ENCODE measurements around the gene PUDP. TPM values are rescaled to one million over a fixed set of nuclear protein-coding genes. Genes with fewer than 3 reads are reported as not detected.

Gene PUDP
- 10 to 100 TPM in 3 of 4 donors, 1 to 10 TPM in 1; 7.2 to 31.2 (median 22.8) TPM for total RNA-seq

GRCh38 chrX:7147978-7148854 lies at the start of gene PUDP:
TSS of gene PUDP (minus strand) at chrX:7148153. CDS start at chrX:7148113, 40 bp downstream.
- peak within 1 kb of the TSS; percentile 84 to 91 (median 86) for H3K27ac ChIP-seq
- no peaks in the 10 kb centered on the region for H3K27me3 ChIP-seq
- DNase-seq (peak; percentile 56 to 77), ATAC-seq (peak; percentile 80 to 89)
- TF ChIP-seq POLR2A (IDR thresholded peaks at IDR 0.05): peak; percentile 70 to 74
- TF ChIP-seq, protein P1, sequence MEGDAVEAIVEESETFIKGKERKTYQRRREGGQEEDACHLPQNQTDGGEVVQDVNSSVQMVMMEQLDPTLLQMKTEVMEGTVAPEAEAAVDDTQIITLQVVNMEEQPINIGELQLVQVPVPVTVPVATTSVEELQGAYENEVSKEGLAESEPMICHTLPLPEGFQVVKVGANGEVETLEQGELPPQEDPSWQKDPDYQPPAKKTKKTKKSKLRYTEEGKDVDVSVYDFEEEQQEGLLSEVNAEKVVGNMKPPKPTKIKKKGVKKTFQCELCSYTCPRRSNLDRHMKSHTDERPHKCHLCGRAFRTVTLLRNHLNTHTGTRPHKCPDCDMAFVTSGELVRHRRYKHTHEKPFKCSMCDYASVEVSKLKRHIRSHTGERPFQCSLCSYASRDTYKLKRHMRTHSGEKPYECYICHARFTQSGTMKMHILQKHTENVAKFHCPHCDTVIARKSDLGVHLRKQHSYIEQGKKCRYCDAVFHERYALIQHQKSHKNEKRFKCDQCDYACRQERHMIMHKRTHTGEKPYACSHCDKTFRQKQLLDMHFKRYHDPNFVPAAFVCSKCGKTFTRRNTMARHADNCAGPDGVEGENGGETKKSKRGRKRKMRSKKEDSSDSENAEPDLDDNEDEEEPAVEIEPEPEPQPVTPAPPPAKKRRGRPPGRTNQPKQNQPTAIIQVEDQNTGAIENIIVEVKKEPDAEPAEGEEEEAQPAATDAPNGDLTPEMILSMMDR (IDR thresholded peaks at IDR 0.05 in 4 of 5, conservative IDR thresholded peaks at IDR 0.05 in 1 of 5): peak; percentile 3 to 61 (median 24)
- H3K4me3 ChIP-seq: peak within 1 kb of the TSS; percentile 73 to 94 (median 80)
- H3K36me3 ChIP-seq: no peaks in the 10 kb centered on the region
- H3K4me1 ChIP-seq: peaks cover 0 to 14% of the 10 kb centered on the region in 2 donors
- intact Hi-C loops (cut with DNase I; ENCODE audit: low total_unique reads): loop anchor here (5.0 to 10.0 kb wide), 2 partner anchors 93 to 779 kb away; partner anchors contain the start of gene PNPLA4
- in situ Hi-C loops (cut with MboI; ENCODE audit: low sequenced_read_pairs in 4 of 4): no loop called here
- H3K9me3 ChIP-seq: no peaks in the 10 kb centered on the region

DNA sequence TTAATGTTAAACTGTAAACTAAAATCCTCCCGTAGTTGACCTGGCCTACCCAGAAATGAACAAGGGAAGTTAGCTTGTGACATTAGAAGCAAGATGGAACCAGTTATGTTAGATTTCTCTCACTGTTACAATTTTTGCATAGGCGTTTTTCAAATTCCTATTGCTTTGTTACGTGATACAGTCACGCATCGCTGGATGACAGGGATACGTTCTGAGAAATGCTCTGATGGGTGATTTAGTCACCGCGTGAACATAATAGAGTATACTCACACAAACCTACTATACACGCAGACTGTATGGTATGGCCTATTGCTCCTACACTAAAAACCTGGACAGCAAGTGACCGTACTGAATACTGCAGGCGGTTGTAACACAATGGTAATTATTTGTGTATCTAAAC lies 46.7 kb upstream of the PUDP start:
- intact Hi-C loops (cut with DNase I; ENCODE audit: low total_unique reads): no loop called here
- DNase-seq: no peak
- TF ChIP-seq POLR2A (IDR thresholded peaks at IDR 0.05): no peak
- TF ChIP-seq, protein P1 (IDR thresholded peaks at IDR 0.05 in 4 of 5, conservative IDR thresholded peaks at IDR 0.05 in 1 of 5): no peak
- H3K27me3 ChIP-seq: no peaks in the 10 kb centered on the region
- in situ Hi-C loops (cut with MboI; ENCODE audit: low sequenced_read_pairs in 4 of 4): no loop called here
- ATAC-seq: no peak
- peaks cover 0 to 5% of the 10 kb centered on the region in 2 donors for H3K36me3 ChIP-seq
- H3K4me1 ChIP-seq: no peaks in the 10 kb centered on the region
- H3K9me3 ChIP-seq: no peaks in the 10 kb centered on the region
- H3K4me3 ChIP-seq: no peak overlapping the region
- H3K27ac ChIP-seq: no peak overlapping the region

DNA sequence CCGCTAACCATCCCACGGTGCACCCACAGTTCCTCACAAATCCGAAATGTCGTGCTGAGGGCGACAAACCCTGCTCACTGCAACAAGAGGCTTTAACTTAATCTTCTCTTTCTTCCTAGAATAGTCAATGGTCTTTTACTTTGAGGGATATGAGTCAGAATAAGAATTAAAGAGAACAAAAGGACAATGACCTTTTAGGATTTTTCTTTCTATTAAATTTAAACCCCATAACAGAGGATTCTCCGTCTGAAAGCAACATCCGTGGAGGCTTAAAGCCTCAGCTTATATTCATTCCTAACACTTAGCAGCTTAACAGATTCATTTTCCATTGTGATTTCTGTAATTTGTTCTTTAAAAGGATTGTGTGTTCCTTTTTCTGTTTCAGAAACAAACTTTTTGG lies 44.9 kb upstream of the PUDP start:
- no peak overlapping the region for H3K27ac ChIP-seq
- H3K9me3 ChIP-seq: no peaks in the 10 kb centered on the region
- no peaks in the 10 kb centered on the region for H3K27me3 ChIP-seq
- intact Hi-C loops (cut with DNase I; ENCODE audit: low total_unique reads) (no loop called here), in situ Hi-C loops (cut with MboI; ENCODE audit: low sequenced_read_pairs in 4 of 4) (no loop called here)
- H3K4me1 ChIP-seq: no peaks in the 10 kb centered on the region
- H3K36me3 ChIP-seq: peaks cover 0 to 5% of the 10 kb centered on the region in 2 donors
- DNase-seq (no peak), ATAC-seq (no peak)
- no peak for TF ChIP-seq POLR2A (IDR thresholded peaks at IDR 0.05)
- TF ChIP-seq, protein P1 (IDR thresholded peaks at IDR 0.05 in 4 of 5, conservative IDR thresholded peaks at IDR 0.05 in 1 of 5): no peak
- H3K4me3 ChIP-seq: no peak overlapping the region

- no peaks in the 10 kb centered on the region for H3K27me3 ChIP-seq
- no peak for DNase-seq
- TF ChIP-seq, protein P1 (IDR thresholded peaks at IDR 0.05 in 4 of 5, conservative IDR thresholded peaks at IDR 0.05 in 1 of 5): no peak
- no peak for TF ChIP-seq POLR2A (IDR thresholded peaks at IDR 0.05)
- H3K9me3 ChIP-seq: no peaks in the 10 kb centered on the region
- in situ Hi-C loops (cut with MboI; ENCODE audit: low sequenced_read_pairs in 4 of 4): no loop called here
- peaks cover 0 to 5% of the 10 kb centered on the region in 2 donors for H3K36me3 ChIP-seq
- no peak overlapping the region for H3K4me3 ChIP-seq
- no peak for ATAC-seq
- H3K4me1 ChIP-seq: no peaks in the 10 kb centered on the region
- H3K27ac ChIP-seq: no peak overlapping the region
- intact Hi-C loops (cut with DNase I; ENCODE audit: low total_unique reads): no loop called here
Measured at GRCh38 chrX:7191681-7192110, 43.7 kb upstream of the PUDP start.

All from gastrocnemius medialis (tissue), 4 donors.